HG03097 (cell line): ENCODE data around the gene SNX1.
A peak's percentile ranks its signal among the peaks of the same experiment; 100 is the strongest.
"Not testable (repeated sequence)": the region's sequence is repeated elsewhere in the genome, so short reads cannot be mapped to it uniquely, and the experiment has no call there.

Experiments used
- ATAC-seq: cut with Tn5 transposase; IDR thresholded peaks from one replicate; pipeline ENCODE4 v1.9.1; 2021; ENCODE audit not compliant: unreplicated experiment, low FRiP score

The SNX1 gene

DNA sequence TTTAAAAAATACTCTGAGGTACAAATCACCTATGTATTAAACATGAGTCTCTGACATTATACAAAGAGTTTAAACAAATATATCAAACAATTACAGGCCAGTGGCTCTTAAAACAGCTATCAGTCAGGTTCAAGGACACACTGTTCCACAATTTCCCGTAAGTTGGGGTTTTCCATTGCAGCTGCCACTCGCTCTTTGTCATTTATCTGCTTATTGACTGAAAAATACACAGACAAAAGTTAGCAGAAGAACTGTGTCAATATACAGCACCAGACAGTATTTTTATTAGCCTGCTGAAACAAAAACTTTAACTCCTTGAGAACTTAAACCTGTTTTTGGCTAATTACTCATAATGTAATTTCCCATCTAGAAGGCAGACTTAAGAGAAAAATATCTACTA, 23.0 kb upstream of the SNX1 start:
- ATAC-seq, result no peak

DNA sequence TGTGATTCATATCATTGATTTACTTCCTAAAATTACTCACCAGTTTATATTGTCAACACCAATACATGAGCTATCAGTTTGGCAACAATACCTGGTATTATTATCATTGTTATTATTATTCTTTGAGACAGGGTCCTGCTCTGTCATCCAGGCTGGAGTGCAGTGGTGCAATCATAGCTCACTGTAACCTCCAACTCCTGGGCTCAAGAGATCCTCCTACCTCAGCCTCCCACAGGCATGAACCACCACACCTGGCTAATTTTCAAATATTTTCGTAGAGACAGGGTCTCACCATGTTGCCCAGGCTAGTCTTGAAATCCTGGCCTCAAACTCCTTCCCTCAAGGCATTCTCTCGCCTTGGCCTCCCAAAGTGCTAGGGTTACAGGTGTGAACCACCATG, 22.3 kb upstream of the SNX1 start:
- ATAC-seq, result not testable (repeated sequence)

- ATAC-seq, result no peak
Measured at GRCh38 chr15:64082757-64083156, 13.0 kb upstream of the SNX1 start.

GRCh38 chr15:64089543-64090280, 6.1 kb upstream of the SNX1 start:
- ATAC-seq, result no peak

DNA sequence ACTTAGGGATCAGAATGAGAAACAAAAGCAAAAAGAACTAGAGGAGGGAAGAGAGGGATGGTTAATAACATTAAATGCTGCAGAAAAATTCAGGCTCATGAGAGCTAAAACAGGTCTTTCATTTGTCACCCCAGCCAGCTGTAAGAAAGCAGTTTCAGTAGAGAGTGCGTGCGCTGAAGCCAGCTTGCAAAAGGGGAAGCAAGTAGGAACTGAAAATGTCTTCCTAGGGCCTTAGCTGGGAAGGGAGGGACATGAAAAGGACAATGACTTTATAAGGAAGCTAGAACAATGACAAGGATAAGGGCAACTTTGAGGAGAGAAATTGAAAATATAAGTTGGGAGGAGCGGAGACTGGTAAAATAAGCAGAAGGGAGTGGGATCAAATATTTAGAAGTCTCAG, 5.3 kb upstream of the SNX1 start:
- no peak for ATAC-seq

GRCh38 chr15:64092075-64092820, 3.5 kb upstream of the SNX1 start:
- ATAC-seq, result no peak

DNA sequence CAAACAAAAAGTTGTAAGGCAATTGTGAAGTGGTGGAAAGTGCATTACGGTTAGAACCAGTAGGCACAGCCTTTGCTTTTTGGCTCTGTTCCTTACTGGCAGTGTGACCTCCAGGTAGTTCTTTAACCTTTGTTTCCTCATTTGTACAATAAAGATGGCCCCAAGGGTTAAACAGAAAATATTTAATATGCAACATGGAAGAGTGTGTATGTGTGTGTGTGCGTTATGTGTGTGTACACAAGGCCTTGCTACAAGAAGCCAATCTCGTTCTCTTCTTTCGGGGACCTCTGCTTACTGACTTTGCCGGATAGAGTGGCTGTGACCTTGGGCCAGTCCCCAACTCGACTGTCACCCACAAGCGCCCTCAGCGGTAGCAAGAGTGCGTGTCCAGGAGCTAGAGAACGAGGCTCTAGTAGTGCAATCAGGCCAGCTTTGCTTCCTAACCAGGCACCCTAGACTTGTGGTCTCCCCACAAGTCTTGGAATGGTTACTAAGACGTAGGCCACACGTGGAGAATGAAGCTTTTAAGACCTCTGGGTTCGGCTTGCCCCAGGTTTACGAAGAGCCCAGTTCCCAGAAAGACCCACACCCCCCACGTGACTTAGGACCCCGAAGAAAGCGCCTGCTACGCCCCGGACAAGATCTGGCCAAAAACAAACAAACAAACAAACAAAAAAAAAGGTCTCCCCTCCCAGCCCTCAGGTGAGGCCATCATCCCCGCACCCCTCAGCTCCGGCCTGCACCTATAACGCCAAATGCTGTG, 2.7 kb upstream of the SNX1 start:
- no peak for ATAC-seq

GRCh38 chr15:64093627-64094417, 2.0 kb upstream of the SNX1 start, which contains the start of gene CIAO2A:
Gene CIAO2A (minus strand): TSS chr15:64093838. CDS start chr15:64093768, 70 bp downstream.
- peak; percentile 51 for ATAC-seq

GRCh38 chr15:64095431-64095794, 369 bp upstream of the SNX1 start:
- no peak for ATAC-seq

- no peak for ATAC-seq
Measured at GRCh38 chr15:64096668-64097384, 1.0 kb downstream of the SNX1 start.

GRCh38 chr15:64099379-64099778, 3.6 kb downstream of the SNX1 start:
- ATAC-seq, result no peak

DNA sequence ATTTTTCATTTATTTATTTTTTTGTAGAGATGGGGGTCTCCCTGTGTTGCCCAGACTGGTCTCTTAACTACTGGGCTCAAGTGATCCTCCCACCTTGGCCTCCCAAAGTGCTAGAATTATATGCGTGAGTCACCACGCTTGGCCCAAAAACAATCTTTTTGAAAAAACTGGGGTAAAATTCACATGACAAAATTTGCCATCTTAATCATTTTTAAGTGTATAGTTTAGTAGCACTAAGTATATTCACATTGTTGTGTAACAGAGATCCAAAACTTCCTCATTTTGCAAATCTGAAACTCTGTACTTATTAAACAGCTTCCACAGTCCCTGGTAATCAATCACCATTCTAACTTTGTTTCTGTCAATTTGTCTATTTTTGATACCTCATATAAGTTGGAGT, 5.2 kb downstream of the SNX1 start:
- no peak for ATAC-seq

DNA sequence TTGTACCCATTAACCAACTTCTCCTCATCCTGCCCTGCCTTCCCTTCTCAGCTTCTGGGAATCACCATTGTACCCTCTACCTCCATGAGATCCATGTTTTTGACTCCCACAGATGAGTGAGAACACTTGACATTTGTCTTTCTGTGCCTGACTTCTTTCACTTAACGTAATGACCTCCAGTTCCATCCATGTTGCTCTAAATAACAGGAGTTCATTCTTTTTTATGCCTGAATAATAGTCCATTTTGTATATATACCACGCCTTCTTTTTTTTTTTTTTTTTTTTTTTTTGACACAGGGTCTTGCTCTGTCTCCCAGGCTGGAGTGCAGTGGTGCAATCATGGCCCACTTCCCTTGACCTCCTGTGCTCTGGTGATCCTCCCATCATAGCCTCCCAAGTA, 6.7 kb downstream of the SNX1 start:
- no peak for ATAC-seq

GRCh38 chr15:64105113-64105704, 9.4 kb downstream of the SNX1 start:
- ATAC-seq, result no peak

- ATAC-seq, result no peak
Measured at GRCh38 chr15:64107337-64107736, 11.6 kb downstream of the SNX1 start.

GRCh38 chr15:64110108-64110701, 14.4 kb downstream of the SNX1 start:
- not testable (repeated sequence) for ATAC-seq

- no peak for ATAC-seq
Measured at GRCh38 chr15:64110950-64111678, 15.3 kb downstream of the SNX1 start.

GRCh38 chr15:64111679-64112050, 15.9 kb downstream of the SNX1 start:
- no peak for ATAC-seq
